NCI-H2171 treated with DMSO at 0.1 percent for 48 hours (cell line): ENCODE results near the gene PRKAG2.
"Not testable (repeated sequence)": the region's sequence is repeated elsewhere in the genome, so short reads cannot be mapped to it uniquely, and the experiment has no call there.

Experiments used
- DNase-seq: peaks from one replicate; lab custom pipeline; 2025; lab: John Stamatoyannopoulos, UW

The PRKAG2 gene

DNA sequence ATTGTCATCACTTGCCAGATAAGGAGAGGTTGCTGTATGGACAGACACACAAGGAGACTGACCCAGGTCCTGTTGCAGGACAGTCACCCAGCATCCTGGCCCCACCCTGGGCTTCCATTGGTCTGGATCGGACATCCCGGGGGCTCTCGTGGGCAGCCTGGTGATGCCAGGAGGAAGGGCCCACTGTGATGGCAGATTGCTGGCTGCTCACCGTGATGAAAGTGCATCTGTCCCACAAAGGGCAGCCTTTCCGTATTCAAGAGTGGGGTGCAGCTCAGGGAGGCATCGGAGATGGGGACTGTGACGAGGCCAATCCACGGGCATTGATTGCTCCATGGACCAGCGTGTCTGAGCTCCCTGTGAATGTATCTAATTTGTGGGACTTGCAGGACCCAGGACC is 41.3 kb downstream of the PRKAG2 start:
- DNase-seq: no peak

DNA sequence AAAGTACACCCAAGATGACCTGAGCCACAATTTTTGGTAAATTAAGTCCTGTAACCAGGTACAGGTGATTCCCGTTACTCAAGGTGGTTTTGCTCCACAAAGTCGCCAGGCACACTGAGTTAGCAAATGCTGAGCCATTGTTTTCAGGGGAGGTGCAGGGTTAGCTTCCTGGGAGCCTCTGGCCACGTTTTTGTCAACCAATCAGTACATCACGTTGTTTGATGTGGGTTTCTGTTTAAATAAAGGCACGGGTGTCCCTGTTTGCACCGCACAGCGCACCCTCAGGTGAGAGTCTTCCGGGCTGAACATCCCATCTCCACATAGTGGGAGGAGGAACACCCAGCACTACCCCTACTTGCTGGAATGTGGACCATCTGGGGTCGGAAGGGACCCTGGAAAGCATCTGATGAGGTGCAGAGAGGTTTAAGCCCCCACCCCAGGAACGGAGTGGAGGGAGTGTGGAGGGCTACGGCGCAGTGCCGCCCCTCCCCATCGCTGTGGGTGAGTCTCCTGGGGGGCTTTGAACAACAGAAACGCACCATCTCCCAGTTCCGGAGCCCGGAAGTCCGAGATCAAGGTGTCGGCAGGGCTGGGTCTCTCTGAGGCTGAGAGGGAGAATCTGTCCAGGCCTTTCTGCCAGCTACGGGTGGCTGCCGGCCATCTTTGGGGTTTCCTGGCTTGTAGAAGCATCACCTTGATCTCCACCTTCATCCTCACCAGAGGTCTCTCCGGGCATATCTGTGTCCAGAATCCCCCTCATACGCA is 42.5 kb downstream of the PRKAG2 start:
- DNase-seq: no peak

GRCh38 chr7:151833691-151834090 is 43.2 kb downstream of the PRKAG2 start:
- DNase-seq: no peak

- DNase-seq: no peak
Observed at GRCh38 chr7:151833213-151833651, 43.7 kb downstream of the PRKAG2 start.

DNA sequence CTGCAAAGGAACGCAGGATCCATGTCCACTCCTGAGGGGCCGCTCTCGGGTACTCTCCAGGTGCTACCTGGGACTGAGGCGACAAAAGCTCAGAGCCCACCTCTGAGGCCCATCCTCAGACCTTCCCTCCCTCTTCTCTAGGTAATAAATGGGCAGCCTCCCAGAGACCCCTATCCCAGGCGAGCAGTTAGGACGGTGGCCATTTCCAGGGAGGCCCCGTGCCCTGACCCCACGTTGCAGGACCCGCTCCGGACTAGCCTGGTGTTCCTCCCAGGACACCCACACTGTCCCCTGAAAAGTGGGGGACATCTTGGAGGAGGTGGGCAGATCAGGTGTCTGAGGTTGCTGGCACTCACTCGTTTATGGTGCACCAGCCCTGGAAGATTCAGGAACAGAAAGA is 44.3 kb downstream of the PRKAG2 start:
- DNase-seq: no peak

- DNase-seq: no peak
Observed at GRCh38 chr7:151832138-151832537, 44.8 kb downstream of the PRKAG2 start.

DNA sequence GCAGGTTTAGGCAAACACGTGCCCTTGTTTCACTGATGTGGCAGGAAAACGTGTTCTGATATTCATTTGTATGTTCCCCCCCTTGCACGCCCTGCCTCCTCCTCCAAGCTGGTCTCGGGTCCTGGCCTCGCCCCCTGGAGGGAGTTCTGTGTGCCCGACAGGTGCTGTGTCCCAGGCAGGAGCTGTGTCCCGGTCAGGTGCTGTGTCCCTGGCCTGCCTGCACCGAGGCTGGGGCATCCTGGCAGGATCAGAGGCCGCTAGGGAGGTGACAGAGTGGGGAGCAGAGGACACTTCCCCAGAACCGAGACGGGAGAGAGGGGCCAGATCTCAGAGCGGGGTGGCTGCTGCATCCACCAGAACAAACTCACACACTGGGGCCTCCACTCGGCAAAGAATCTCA is 45.3 kb downstream of the PRKAG2 start:
- DNase-seq: no peak

GRCh38 chr7:151830121-151830830 is 46.6 kb downstream of the PRKAG2 start:
- DNase-seq: no peak

- DNase-seq: no peak
Observed at GRCh38 chr7:151829707-151830106, 47.2 kb downstream of the PRKAG2 start.

DNA sequence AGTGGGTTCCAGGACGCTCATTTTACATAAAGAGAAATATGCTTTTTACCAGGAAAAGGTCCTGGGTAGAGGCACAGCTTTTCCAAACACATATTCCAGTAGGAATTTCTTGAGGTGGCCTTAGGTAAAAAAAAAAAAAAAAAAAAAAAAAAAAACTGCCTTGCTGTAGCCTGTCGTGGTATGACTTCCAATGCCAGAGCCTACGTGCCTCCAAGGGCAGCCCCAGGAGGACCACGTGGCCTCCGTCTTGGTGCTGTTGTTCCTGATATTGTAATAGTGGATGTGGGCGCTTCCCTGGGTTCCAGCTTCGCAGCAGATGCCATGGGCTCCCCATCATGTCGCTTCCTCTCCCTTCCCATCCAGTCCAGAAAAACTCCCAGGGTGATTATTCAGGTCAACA is 49.3 kb downstream of the PRKAG2 start:
- DNase-seq: no peak

- not testable (repeated sequence) for DNase-seq
Observed at GRCh38 chr7:151826316-151826715, 50.6 kb downstream of the PRKAG2 start.

DNA sequence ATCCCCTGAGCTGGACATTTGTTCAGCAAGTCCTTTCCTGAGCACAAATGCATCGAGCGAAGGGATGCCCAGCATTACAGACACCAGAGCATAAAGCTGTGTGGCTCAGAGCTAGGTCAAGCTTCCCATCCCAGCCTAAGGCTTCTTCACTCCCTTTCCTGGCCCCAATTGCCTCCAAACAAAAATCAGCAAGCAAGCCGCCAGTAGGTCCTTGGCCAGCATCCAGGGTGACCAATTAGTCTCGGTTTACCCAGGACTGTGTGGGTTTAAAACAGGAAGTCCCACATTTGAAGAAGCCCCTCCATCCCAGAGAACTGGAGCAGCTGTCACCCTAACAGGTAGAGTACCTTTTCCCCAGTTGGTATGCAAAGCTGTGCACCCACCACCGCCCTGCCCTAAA is 51.2 kb downstream of the PRKAG2 start:
- no peak for DNase-seq

DNA sequence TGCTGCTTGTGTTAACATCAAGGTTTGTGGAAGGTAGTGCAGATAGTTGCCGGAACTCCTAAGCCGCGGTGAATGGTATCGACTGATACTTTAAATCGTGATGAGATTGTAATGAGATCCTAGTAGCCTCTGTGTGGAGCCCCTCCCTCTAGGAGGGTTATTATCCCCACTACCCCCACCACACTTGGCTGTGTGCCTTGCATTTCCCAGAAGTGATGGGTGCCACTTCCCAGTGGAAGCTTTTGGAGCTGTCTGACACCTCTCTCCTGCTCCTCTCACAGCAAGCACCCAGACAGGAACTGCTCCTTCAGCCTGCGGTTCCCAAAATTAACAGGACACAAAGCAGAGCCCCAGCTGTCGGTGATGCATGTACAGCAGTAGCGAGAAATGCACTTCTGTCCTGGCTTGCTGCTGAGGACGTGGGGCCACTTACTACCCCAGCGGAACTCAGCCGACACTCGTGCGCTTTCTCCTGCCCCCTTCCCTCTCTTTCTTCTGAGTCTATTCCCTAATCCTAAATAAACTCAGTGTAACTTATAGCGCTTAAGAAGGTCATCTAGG is 52.5 kb downstream of the PRKAG2 start:
- DNase-seq: no peak

DNA sequence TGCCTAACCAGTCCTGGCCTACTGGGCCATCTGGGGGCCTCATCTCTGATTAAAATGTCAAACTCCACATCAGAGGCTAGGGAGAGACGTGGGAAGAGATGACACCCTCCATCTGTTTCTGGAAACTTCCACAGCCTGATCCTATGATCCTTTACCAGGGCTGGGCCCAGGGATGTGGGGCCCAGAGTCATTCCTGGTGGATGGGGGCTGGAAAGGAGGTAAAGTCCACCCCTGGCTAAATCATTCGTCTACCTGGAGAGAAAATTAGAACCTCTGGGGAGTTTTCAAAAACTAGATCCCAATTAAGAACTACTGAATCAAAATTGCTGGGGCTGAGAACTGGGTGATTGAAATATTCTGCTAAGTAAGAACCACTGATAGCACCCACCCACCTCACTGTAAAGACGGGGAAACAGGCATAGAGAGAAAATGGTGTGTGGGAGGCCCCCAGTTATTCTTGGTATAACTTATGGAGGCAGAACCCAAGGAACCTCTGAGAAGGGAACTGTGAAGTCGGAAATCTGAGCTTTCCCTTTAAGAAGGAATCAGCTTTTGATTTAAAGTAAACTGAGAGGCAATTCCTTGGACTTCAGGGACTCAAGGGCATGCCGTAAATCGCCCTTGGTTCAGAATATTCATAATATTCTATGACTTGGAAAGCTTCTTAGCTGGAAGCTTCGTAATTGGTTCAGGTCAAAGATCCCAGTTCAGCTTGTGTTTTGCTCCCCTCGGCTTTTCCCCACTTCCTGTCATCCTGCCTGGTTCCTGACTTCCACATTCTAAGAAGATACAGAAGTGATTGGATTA is 53.1 kb downstream of the PRKAG2 start:
- DNase-seq: no peak

GRCh38 chr7:151822541-151823181 is 54.3 kb downstream of the PRKAG2 start:
- no peak for DNase-seq

DNA sequence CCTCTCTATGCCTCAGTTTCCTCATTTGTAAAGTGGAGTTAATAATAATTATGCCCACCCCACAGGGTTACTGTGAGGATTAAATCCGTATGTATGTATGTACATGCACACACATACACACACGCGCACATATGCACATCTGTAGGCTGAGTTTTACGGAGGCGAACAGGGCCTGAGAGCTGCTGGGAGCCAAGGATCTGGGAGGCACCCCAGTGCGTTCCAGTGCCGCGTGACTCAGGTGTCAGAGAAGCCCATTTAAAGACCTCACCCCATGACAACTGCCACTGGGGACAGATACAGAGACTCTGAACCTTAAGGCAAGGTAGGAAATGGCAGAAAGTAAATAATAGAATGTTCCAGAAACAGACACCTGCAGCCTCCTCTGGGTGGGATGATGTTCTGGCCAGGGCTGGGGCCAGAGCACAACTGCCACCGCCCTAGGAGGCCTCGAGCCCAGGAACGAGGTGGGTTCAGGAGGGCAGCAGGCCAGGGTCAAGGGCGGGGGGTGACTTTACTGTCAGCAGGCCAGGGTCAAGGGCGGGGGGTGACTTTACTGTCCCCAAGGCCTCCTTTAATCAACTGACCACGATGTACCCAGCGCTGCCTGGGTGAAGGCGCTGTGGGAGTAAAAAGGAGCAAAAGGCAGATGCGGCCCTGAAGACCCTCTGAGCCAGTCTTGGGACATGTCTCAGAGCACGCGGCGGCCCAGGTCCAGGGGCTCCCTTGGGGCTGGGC is 54.9 kb downstream of the PRKAG2 start:
- DNase-seq: no peak

DNA sequence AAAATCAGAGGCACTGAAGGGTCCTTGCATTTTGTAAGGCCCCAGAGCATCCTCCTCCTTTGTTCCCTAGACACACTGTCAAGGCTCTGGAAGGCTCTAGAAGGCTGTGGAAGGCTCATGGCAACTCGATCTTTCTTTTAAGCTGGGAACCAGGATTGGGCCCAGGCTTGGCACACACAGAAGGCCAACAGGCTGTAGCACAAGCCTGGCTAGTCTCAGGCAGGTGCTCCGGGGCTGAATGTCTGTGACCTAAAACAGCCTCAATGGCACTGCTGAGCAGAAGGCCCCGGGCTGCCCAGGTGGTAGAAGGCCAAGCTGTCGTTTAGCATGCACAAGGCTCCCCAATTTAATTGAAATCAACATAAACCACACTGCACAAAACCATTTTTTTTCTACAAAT is 55.7 kb downstream of the PRKAG2 start:
- no peak for DNase-seq

- no peak for DNase-seq
Observed at GRCh38 chr7:151820491-151821105, 56.3 kb downstream of the PRKAG2 start.

DNA sequence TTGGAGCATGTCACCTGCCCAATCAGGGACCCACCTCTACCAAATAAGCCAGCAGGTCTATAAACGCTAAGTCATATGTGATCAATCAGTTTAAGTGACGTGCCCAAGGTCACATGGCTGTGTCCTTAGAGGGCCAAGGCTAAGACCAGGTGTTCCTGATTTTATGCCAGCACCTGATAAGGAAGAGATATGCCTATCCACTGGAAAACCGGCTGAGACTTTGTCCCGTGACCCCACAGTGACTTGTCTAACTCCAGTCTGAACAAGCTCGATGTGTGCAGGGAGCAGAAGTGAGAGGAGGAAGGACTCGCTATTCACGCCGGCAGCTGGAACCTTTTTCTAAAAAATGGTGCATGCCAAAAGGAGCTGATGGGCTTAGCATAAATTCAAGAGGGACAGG is 57.0 kb downstream of the PRKAG2 start:
- DNase-seq: peak; percentile 8

GRCh38 chr7:151818674-151819519 is 58.0 kb downstream of the PRKAG2 start:
- peak; percentile 17 for DNase-seq
